Loucy (cell line): ENCODE results near the gene RSU1.

Experiments
- CTCF ChIP-seq: fragments of 200-600 bp; sonication (generic); conservative IDR thresholded peaks from 2 replicates; pipeline ENCODE4 v1.5.1; 2014; ENCODE audit warnings: mild to moderate bottlenecking, antibody characterized with exemption, low read length
- EZH2phosphoT487 ChIP-seq: fragments of 200-600 bp; IDR thresholded peaks from 2 replicates; pipeline ENCODE4 v1.6.1; 2018; ENCODE audit warnings: antibody characterized with exemption, mild to moderate bottlenecking, moderate library complexity, borderline replicate concordance

DNA sequence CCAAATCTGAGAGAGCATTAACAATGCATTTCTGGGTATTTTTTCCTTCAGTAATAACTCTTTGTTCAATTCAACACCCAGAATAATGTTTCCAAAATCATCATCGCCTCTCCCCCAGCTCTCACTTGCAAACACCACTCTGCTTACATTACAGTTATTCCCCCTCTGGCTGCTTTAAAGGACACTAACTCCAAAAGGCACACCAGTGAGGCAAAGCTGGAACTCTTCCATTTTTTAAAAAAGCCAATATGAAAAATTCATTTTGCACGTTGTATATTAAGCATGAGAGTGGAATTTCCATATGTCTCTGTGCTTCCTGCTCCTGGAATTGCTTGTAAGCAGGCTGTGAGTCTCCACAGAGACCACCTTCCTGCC, 204.3 kb downstream of the RSU1 start:
- TF ChIP-seq CTCF (no peak), EZH2phosphoT487 (no peak)
